Stimulated activated CD8-positive, alpha-beta memory T cell treated with anti-CD3 and anti-CD28 coated beads, Interleukin-4, amount 100 ng/mL, for 1 hour (primary cell): ENCODE measurements around the gene LIMA1.
"Not testable (repeated sequence)": the region's sequence is repeated elsewhere in the genome, so short reads cannot be mapped to it uniquely, and the experiment has no call there.

Experiments
- DNase-seq, 2 donors: peaks; one replicate each; pipeline ENCODE4 v3.0.0-alpha.2; 2020; ENCODE audit warnings: low read depth in 2 of 2, low spot score in 1 of 2

The LIMA1 gene

DNA sequence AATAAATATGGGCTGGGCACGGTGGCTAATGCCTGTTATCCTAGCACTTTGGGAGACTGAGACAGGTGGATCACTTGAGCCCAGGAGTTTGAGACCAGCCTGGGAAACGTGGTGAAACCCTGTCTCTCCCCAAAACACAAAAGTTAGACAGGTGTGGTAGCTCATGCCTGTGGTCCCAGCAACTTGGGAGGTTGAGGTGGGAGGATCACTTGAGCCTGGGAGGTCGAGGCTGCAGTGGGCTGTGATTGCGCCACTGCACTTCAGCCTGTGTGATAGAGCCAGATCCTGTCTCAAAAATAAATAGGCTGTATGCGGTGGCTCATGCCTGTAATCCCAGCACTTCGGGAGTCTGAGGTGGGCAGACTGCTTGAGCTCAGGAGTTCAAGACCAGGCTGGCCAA lies 135.3 kb downstream of the LIMA1 start:
- not testable (repeated sequence) for DNase-seq

- no peak for DNase-seq
Observed at GRCh38 chr12:50147281-50147680, 136.0 kb downstream of the LIMA1 start.

GRCh38 chr12:50145439-50145838 lies 137.9 kb downstream of the LIMA1 start:
- no peak for DNase-seq

DNA sequence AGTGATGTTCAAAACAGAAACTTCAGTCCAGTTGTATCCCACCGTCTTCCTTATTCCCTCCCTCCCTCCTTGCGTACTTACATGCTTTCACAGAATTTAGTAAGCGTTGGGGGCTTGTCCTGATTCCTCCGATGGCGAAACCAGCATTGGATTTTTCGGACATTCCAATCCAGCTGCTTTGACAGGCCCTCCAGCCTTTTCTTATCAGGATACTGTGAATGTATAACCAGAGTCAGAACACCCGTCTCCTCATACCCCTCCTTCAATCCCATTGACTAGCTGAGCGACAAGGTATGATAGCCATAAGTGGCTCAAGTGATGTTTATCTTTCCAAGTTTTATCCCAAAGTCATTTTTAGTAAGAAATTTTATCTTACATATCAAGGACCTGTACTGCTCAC lies 140.3 kb downstream of the LIMA1 start:
- DNase-seq = no peak

DNA sequence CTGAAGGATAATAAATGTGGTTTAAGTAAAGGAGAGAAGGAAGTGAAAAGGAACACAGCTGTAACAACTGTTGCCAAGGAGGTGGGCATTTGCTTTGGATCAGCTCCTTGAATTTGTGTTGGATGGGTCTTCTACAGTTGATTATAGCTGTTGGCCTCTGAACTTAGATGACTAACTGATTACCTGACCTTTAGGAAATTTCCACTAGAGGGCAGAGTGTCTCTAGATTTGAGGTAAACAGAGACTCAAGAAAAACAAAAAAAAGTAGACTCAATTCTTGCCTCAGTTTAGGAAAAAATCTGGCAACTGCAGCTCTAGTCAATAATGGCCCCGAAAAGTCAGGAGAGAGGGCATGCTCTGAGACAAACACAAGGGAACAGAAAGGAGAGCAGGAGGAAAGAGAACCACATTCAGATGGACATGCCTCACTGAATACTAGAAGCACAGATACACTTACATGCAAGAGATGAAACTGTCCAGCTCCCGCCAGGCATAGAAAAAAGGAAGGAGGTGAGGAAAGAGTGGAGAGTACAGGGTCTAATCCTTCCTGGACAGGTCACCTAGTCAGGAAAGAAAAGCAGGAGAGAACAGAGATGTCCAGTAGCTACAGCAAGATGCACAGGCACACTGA lies 150.7 kb downstream of the LIMA1 start:
- DNase-seq = no peak

GRCh38 chr12:50129290-50129689 lies 154.0 kb downstream of the LIMA1 start:
- DNase-seq = no peak

- no peak for DNase-seq
Observed at GRCh38 chr12:50127546-50127945, 155.8 kb downstream of the LIMA1 start.
